ENCODE measurements around the gene AADACL2.
A peak's percentile ranks its signal among the peaks of the same experiment; 100 is the strongest.
"Not testable (repeated sequence)": the region's sequence is repeated elsewhere in the genome, so short reads cannot be mapped to it uniquely, and the experiment has no call there.

Gene AADACL2

GRCh38 chr3:151733613-151734012, at the start of gene AADACL2:
Gene AADACL2 (plus strand): TSS chr3:151733927. CDS start chr3:151734036, 109 bp downstream.
- no peak for DNase-seq (ENCODE audit: low read depth)

- DNase-seq (ENCODE audit: low read depth), result no peak
These were observed 49.6 kb upstream of the AADACL2 start for GRCh38 chr3:151684094-151684493.

GRCh38 chr3:151686257-151686656, 47.5 kb upstream of the AADACL2 start:
- DNase-seq (ENCODE audit: low read depth), result no peak

GRCh38 chr3:151687076-151687475, 46.7 kb upstream of the AADACL2 start:
- no peak for DNase-seq (ENCODE audit: low read depth)

GRCh38 chr3:151688571-151688970, 45.2 kb upstream of the AADACL2 start:
- no peak for DNase-seq (ENCODE audit: low read depth)

- DNase-seq (ENCODE audit: low read depth), result no peak
These were observed 43.1 kb upstream of the AADACL2 start for GRCh38 chr3:151690645-151691044.

GRCh38 chr3:151697496-151697895, 36.2 kb upstream of the AADACL2 start:
- no peak for DNase-seq (ENCODE audit: low read depth)

GRCh38 chr3:151707216-151707615, 26.5 kb upstream of the AADACL2 start:
- DNase-seq (ENCODE audit: low read depth), result no peak

GRCh38 chr3:151708868-151709267, 24.9 kb upstream of the AADACL2 start:
- no peak for DNase-seq (ENCODE audit: low read depth)

GRCh38 chr3:151709847-151710246, 23.9 kb upstream of the AADACL2 start:
- peak; percentile 12 for DNase-seq (ENCODE audit: low read depth)

- DNase-seq (ENCODE audit: low read depth), result no peak
These were observed 12.4 kb upstream of the AADACL2 start for GRCh38 chr3:151721294-151721693.

GRCh38 chr3:151722856-151723255, 10.9 kb upstream of the AADACL2 start:
- no peak for DNase-seq (ENCODE audit: low read depth)

- no peak for DNase-seq (ENCODE audit: low read depth)
These were observed 8.9 kb upstream of the AADACL2 start for GRCh38 chr3:151724576-151725562.

GRCh38 chr3:151726016-151726415, 7.7 kb upstream of the AADACL2 start:
- DNase-seq (ENCODE audit: low read depth), result no peak

GRCh38 chr3:151732861-151733260, 866 bp upstream of the AADACL2 start:
- DNase-seq (ENCODE audit: low read depth), result no peak

- DNase-seq (ENCODE audit: low read depth), result no peak
These were observed 6.9 kb downstream of the AADACL2 start for GRCh38 chr3:151740581-151740980.

- no peak for DNase-seq (ENCODE audit: low read depth)
These were observed 10.1 kb downstream of the AADACL2 start for GRCh38 chr3:151743855-151744254.

- DNase-seq (ENCODE audit: low read depth), result no peak
These were observed 16.5 kb downstream of the AADACL2 start for GRCh38 chr3:151750181-151750580.

- no peak for DNase-seq (ENCODE audit: low read depth)
These were observed 17.0 kb downstream of the AADACL2 start for GRCh38 chr3:151750678-151751077.

- peak; percentile 28 for DNase-seq (ENCODE audit: low read depth)
These were observed 17.4 kb downstream of the AADACL2 start for GRCh38 chr3:151751161-151751560.

GRCh38 chr3:151753846-151754245, 20.1 kb downstream of the AADACL2 start:
- no peak for DNase-seq (ENCODE audit: low read depth)

GRCh38 chr3:151761581-151761980, 27.9 kb downstream of the AADACL2 start:
- no peak for DNase-seq (ENCODE audit: low read depth)

- DNase-seq (ENCODE audit: low read depth), result not testable (repeated sequence)
These were observed 31.0 kb downstream of the AADACL2 start for GRCh38 chr3:151764699-151765098.

GRCh38 chr3:151765685-151766084, 32.0 kb downstream of the AADACL2 start:
- DNase-seq (ENCODE audit: low read depth), result no peak

All from stromal cell of bone marrow (primary cell).